ENCODE results near the gene HNMT.

DNA sequence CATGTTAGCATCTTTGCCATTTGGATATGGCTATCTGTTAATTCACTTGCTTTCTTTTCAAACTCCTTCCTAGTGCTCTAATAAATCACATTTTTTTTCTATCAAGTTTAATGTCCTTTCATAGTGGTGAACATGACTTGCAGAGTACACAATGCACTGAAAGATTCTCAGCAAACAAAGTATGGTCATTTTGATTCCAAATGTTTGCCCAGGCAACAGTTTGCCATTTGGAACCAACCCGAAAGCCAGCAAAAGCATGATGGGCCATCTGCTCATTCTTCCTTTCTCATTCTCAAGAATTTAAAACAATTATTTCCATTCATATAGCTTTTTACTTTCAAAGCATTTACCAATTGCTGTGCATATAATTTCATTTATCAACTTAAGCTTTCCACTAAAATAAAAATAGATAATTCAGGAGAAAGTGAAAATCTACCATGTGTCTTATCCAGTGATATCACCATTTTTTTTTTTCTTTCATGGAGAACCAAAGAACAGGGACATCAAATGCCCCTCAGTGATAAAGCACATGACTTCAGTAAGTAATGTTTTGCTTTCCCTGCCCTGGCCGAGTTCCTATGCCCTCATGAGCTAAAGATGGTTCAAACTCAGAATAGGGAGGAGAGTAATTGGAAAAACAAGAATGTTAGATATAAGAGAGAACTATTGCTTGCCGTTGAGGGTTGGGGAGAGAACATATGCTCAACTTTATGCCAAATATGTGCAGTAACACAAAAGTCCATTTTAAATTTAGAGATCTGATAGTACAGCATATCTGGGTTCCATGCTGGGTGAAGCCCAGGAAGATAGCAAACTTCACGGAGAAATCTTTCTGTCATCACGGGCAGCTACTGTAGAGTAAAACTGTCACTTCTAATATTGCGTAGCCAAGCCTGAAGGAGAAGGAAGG is 62.1 kb downstream of the HNMT start:
- TF ChIP-seq, protein P1, sequence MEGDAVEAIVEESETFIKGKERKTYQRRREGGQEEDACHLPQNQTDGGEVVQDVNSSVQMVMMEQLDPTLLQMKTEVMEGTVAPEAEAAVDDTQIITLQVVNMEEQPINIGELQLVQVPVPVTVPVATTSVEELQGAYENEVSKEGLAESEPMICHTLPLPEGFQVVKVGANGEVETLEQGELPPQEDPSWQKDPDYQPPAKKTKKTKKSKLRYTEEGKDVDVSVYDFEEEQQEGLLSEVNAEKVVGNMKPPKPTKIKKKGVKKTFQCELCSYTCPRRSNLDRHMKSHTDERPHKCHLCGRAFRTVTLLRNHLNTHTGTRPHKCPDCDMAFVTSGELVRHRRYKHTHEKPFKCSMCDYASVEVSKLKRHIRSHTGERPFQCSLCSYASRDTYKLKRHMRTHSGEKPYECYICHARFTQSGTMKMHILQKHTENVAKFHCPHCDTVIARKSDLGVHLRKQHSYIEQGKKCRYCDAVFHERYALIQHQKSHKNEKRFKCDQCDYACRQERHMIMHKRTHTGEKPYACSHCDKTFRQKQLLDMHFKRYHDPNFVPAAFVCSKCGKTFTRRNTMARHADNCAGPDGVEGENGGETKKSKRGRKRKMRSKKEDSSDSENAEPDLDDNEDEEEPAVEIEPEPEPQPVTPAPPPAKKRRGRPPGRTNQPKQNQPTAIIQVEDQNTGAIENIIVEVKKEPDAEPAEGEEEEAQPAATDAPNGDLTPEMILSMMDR (IDR thresholded peaks at IDR 0.05): no peak
- TF ChIP-seq POLR2A (IDR thresholded peaks at IDR 0.05): no peak

All from heart left ventricle (tissue), 13 donors.